ENCODE measurements around the gene IFITM10.

The IFITM10 gene

DNA sequence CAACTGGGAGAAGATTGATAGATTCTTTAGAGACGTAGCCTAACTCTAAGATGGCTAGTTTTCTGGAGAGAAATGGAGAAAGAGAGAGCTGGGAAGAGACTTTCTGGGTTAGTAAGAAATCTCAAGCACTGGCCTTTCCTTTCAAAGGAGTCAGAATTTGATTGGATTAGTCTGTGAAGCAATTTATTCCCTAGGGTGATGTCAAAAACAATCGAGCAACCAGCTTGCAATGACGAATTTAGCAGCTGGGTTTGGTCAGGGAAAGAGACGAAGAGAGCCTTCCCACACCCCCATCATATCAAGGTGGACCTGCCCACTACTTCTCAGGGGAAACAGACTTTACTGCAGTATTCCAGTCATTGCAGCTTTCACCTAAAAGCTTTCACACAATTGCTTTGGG, 42.6 kb downstream of the IFITM10 start:
- DNase-seq (ENCODE audit: low read depth) = no peak
- H3K9me3 ChIP-seq (ENCODE audit: control insufficient read depth, low read length) = peaks cover 8% of the 10 kb centered on the region
- no peaks in the 10 kb centered on the region for H3K36me3 ChIP-seq (ENCODE audit: control insufficient read depth, insufficient read depth, low read length, severe bottlenecking)
- H3K9ac ChIP-seq (ENCODE audit: low read length) = no peak overlapping the region
- no peak overlapping the region for H3K4me3 ChIP-seq (ENCODE audit: low read length)
- peaks cover 7% of the 10 kb centered on the region for H3K4me1 ChIP-seq (ENCODE audit: control insufficient read depth, insufficient read depth, low read length)
- H3K27me3 ChIP-seq (replicated peaks; ENCODE audit: control insufficient read depth, insufficient read depth, low read length) = peaks cover 53% of the 10 kb centered on the region

DNA sequence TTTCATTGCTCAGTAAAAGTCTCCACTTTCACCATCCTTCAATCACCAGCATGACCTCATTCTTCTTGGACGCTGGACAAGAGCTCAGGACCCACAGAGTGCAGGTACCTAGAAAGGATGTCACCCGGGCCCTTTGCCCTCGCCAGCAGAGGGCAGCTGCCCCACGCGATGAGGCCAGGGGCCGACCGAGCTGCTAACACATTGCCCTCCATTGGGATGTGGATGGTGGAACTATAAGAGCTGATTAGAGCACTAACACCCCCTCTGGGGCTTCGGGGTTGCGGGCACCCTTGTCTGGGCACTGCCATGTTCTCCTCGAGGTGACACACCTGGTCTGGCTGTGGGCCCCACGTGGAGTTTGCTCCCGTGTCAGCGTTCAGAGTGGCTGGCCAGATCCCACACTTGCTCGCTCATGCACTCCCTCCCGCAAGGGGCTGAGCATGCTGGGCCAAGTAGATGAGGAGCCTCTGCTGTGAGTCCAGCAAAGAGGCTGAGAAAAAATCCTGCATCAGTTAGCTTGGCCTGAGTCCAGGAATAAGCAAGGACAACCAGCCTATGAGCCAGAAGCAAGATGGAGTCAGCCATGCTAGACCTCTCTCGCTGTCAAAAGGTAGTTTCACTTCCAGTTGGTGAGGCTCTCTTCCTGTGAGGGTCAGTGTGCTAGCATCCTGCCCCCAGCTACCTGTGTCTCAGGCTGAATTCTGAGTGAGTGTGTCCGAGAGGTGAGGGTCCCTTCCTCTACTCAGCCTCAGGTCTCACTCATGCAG, 43.6 kb downstream of the IFITM10 start:
- Histone ChIP-seq H3K4me3 (ENCODE audit: low read length) (no peak overlapping the region), H3K9ac (ENCODE audit: low read length) (no peak overlapping the region), H3K27me3 (replicated peaks; ENCODE audit: control insufficient read depth, insufficient read depth, low read length) (peaks cover 58% of the 10 kb centered on the region), H3K36me3 (ENCODE audit: control insufficient read depth, insufficient read depth, low read length, severe bottlenecking) (no peaks in the 10 kb centered on the region), H3K9me3 (ENCODE audit: control insufficient read depth, low read length) (peaks cover 8% of the 10 kb centered on the region), H3K4me1 (ENCODE audit: control insufficient read depth, insufficient read depth, low read length) (peaks cover 7% of the 10 kb centered on the region)
- no peak for DNase-seq (ENCODE audit: low read depth)

- no peaks in the 10 kb centered on the region for H3K36me3 ChIP-seq (ENCODE audit: control insufficient read depth, insufficient read depth, low read length, severe bottlenecking)
- DNase-seq (ENCODE audit: low read depth) = no peak
- H3K9me3 ChIP-seq (ENCODE audit: control insufficient read depth, low read length) = peaks cover 7% of the 10 kb centered on the region
- H3K9ac ChIP-seq (ENCODE audit: low read length) = no peak overlapping the region
- peaks cover 60% of the 10 kb centered on the region for H3K27me3 ChIP-seq (replicated peaks; ENCODE audit: control insufficient read depth, insufficient read depth, low read length)
- peaks cover 7% of the 10 kb centered on the region for H3K4me1 ChIP-seq (ENCODE audit: control insufficient read depth, insufficient read depth, low read length)
- no peak overlapping the region for H3K4me3 ChIP-seq (ENCODE audit: low read length)
Measured at GRCh38 chr11:1705126-1706052, 45.0 kb downstream of the IFITM10 start.

DNA sequence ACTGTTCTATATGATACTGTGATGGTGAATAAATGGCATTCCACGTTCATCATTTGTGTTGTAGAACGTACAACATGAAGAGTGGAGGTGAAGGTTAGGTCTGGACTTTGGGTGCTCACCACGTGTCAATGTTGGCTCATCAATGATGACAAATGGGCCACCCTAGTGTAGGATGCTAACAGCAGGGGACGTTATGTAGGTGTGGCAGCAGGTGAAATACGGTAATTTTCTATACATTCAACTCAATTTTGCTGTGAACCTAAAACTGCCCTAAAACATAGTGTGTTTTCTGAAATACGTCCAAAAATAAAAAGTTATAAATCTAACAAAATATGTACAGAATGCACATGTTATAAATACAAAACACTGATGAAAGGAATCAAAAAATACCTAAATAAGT, 47.2 kb downstream of the IFITM10 start:
- peaks cover 71% of the 10 kb centered on the region for H3K27me3 ChIP-seq (replicated peaks; ENCODE audit: control insufficient read depth, insufficient read depth, low read length)
- H3K9ac ChIP-seq (ENCODE audit: low read length) = no peak overlapping the region
- DNase-seq (ENCODE audit: low read depth) = no peak
- peaks cover 10% of the 10 kb centered on the region for H3K9me3 ChIP-seq (ENCODE audit: control insufficient read depth, low read length)
- H3K36me3 ChIP-seq (ENCODE audit: control insufficient read depth, insufficient read depth, low read length, severe bottlenecking) = no peaks in the 10 kb centered on the region
- no peak overlapping the region for H3K4me3 ChIP-seq (ENCODE audit: low read length)
- peaks cover 7% of the 10 kb centered on the region for H3K4me1 ChIP-seq (ENCODE audit: control insufficient read depth, insufficient read depth, low read length)

- no peak for DNase-seq (ENCODE audit: low read depth)
- peaks cover 10% of the 10 kb centered on the region for H3K9me3 ChIP-seq (ENCODE audit: control insufficient read depth, low read length)
- peaks cover 3% of the 10 kb centered on the region for H3K4me1 ChIP-seq (ENCODE audit: control insufficient read depth, insufficient read depth, low read length)
- no peaks in the 10 kb centered on the region for H3K36me3 ChIP-seq (ENCODE audit: control insufficient read depth, insufficient read depth, low read length, severe bottlenecking)
- no peak overlapping the region for H3K4me3 ChIP-seq (ENCODE audit: low read length)
- no peak overlapping the region for H3K9ac ChIP-seq (ENCODE audit: low read length)
- peaks cover 74% of the 10 kb centered on the region for H3K27me3 ChIP-seq (replicated peaks; ENCODE audit: control insufficient read depth, insufficient read depth, low read length)
Measured at GRCh38 chr11:1702506-1702905, 47.9 kb downstream of the IFITM10 start.

- H3K27me3 ChIP-seq (replicated peaks; ENCODE audit: control insufficient read depth, insufficient read depth, low read length) = peaks cover 70% of the 10 kb centered on the region
- no peaks in the 10 kb centered on the region for H3K36me3 ChIP-seq (ENCODE audit: control insufficient read depth, insufficient read depth, low read length, severe bottlenecking)
- peaks cover 12% of the 10 kb centered on the region for H3K9me3 ChIP-seq (ENCODE audit: control insufficient read depth, low read length)
- H3K9ac ChIP-seq (ENCODE audit: low read length) = no peak overlapping the region
- no peaks in the 10 kb centered on the region for H3K4me1 ChIP-seq (ENCODE audit: control insufficient read depth, insufficient read depth, low read length)
- no peak overlapping the region for H3K4me3 ChIP-seq (ENCODE audit: low read length)
- DNase-seq (ENCODE audit: low read depth) = no peak
Measured at GRCh38 chr11:1701091-1701807, 49.1 kb downstream of the IFITM10 start.

DNA sequence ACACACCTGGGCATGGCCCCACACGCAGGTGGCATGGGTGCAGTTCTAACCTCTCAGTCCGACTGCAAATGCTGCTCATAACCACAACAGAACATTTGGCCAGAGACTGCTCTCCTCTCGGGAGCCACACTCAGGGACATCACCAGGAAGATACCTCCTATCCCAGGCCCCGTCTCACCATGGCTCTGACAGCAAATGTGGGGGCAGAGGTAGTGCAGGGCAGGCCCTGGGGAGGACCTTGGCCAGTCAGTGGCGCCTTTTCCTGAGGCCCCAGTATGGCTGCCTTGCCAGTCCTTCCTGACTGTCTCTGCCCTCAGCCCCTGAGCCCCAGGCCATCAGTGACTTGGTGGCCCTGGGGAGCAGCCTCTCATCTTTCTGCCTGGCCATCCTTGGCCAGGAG, 50.6 kb downstream of the IFITM10 start:
- H3K4me3 ChIP-seq (ENCODE audit: low read length) = no peak overlapping the region
- no peak overlapping the region for H3K9ac ChIP-seq (ENCODE audit: low read length)
- peaks cover 74% of the 10 kb centered on the region for H3K27me3 ChIP-seq (replicated peaks; ENCODE audit: control insufficient read depth, insufficient read depth, low read length)
- no peaks in the 10 kb centered on the region for H3K36me3 ChIP-seq (ENCODE audit: control insufficient read depth, insufficient read depth, low read length, severe bottlenecking)
- DNase-seq (ENCODE audit: low read depth) = no peak
- no peaks in the 10 kb centered on the region for H3K4me1 ChIP-seq (ENCODE audit: control insufficient read depth, insufficient read depth, low read length)
- H3K9me3 ChIP-seq (ENCODE audit: control insufficient read depth, low read length) = peaks cover 12% of the 10 kb centered on the region

DNA sequence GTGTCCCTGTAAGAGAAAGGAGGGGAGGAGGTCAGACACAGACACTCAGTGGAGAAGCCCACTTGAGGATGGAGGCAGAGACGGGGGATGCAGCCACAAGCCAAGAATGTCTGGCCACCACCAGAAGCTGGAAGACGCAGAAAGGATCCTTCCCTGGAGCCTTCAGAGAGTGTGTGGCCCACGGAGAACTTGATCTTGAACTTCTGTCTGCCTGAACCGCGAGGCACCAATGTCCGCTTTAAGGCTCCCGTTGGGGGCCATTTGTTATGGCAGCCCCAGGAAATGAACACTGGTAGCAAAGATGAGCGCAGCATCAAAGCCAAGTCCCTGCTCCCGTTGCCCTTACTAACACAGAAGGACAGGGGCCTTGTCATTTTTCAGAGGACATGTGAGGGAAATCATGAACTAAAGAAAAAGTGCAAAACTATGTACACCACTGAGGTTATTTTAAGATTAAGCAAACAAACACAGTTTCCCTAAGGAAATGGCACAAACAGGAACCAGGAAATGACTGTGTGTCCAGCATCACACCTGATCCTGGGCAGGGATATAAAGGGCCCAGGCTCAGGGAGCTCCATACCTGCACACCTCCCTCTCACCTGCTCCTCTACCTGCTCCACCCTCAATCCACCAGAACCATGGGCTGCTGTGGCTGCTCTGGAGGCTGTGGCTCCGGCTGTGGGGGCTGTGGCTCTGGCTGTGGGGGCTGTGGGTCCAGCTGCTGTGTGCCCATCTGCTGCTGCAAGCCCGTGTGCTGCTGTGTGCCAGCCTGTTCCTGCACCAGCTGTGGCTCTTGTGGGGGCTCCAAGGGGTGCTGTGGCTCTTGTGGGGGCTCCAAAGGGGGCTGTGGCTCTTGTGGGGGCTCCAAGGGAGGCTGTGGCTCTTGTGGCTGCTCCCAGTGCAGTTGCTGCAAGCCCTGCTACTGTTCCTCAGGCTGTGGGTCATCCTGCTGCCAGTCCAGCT, 53.5 kb downstream of the IFITM10 start, which contains the start of gene KRTAP5-6:
Gene KRTAP5-6, plus strand, starts transcription at position 588 of the 963 bp plus-strand sequence. Its CDS starts 51 bp downstream, at position 639.
- H3K4me3 ChIP-seq (ENCODE audit: low read length) = no peak within 1 kb of the TSS
- H3K27me3 ChIP-seq (replicated peaks; ENCODE audit: control insufficient read depth, insufficient read depth, low read length) = peaks cover 72% of the 10 kb centered on the region
- H3K36me3 ChIP-seq (ENCODE audit: control insufficient read depth, insufficient read depth, low read length, severe bottlenecking) = no peaks in the 10 kb centered on the region
- no peak for DNase-seq (ENCODE audit: low read depth)
- peaks cover 12% of the 10 kb centered on the region for H3K9me3 ChIP-seq (ENCODE audit: control insufficient read depth, low read length)
- H3K9ac ChIP-seq (ENCODE audit: low read length) = no peak within 1 kb of the TSS
- no peaks in the 10 kb centered on the region for H3K4me1 ChIP-seq (ENCODE audit: control insufficient read depth, insufficient read depth, low read length)

DNA sequence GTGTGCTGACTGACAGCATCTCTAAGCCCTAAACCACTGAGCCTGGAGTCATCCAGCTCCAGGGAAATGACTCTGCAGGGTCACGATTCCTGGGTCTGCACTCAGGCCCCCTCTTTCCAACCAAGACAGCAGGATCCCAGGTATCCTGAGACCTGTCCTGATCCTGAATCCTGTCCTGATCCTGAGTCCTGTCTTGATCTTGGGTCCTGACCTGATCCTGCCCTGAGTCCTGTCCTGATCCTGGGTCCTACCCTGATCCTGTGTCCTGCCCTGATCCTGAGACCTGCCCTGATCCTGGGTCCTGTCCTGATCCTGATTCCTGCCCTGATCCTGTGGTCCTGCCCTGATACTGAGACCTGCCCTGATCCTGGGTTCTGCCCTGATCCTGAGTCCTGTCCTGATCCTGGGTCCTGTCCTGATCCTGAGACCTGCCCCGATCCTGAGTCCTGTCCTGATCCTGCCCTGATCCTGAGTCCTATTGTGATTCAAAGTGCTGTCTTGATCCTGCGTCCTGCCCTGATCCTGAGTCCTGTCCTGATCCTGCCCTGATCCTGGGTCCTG, 54.8 kb downstream of the IFITM10 start:
- Histone ChIP-seq H3K9ac (ENCODE audit: low read length) (no peak overlapping the region), H3K27me3 (replicated peaks; ENCODE audit: control insufficient read depth, insufficient read depth, low read length) (peaks cover 73% of the 10 kb centered on the region), H3K4me3 (ENCODE audit: low read length) (no peak overlapping the region), H3K4me1 (ENCODE audit: control insufficient read depth, insufficient read depth, low read length) (no peaks in the 10 kb centered on the region), H3K36me3 (ENCODE audit: control insufficient read depth, insufficient read depth, low read length, severe bottlenecking) (no peaks in the 10 kb centered on the region), H3K9me3 (ENCODE audit: control insufficient read depth, low read length) (peaks cover 6% of the 10 kb centered on the region)
- DNase-seq (ENCODE audit: low read depth) = no peak
